OCI-LY3 (cell line): ENCODE measurements around the gene DCLK1.

Experiments
- H2AFZ ChIP-seq: fragments of 200-600, 300-600 bp; shearing (Covaris generic); 2 replicates; pipeline ENCODE4 v1.6.0; 2014; ENCODE audit warnings: antibody characterized with exemption, low read depth, low read length
- H3K27ac ChIP-seq: fragments of 200-600, 300-600 bp; sonication (generic); 2 replicates; pipeline ENCODE4 v1.5.1; 2014; ENCODE audit warnings: mild to moderate bottlenecking, low read length, moderate library complexity, mixed read lengths
- H3K27me3 ChIP-seq: fragments of 200-600, 300-600 bp; sonication (generic); 2 replicates; pipeline ENCODE4 v1.6.1; 2014; ENCODE audit warnings: low read depth, low read length, mixed read lengths
- H3K36me3 ChIP-seq: fragments of 200-600, 300-600 bp; sonication (generic); replicated peaks from 2 replicates; pipeline ENCODE3; 2014; ENCODE audit warnings: low read depth, low read length, mixed read lengths
- H3K4me1 ChIP-seq: fragments of 300-600, 200-600 bp; sonication (generic); 2 replicates; pipeline ENCODE4 v1.6.1; 2014; ENCODE audit warnings: low read length, mixed read lengths
- H3K4me2 ChIP-seq: fragments of 200-600, 300-600 bp; sonication (generic); 2 replicates; pipeline ENCODE4 v1.6.1; 2014; ENCODE audit warnings: low read length, mixed read lengths
- H3K4me3 ChIP-seq: fragments of 300-600, 200-600 bp; sonication (generic); 2 replicates; pipeline ENCODE4 v1.5.1; 2014; ENCODE audit warnings: antibody characterized with exemption, mild to moderate bottlenecking, low read length, moderate library complexity
- H3K79me2 ChIP-seq: fragments of 300-600, 200-600 bp; shearing (Covaris generic); 2 replicates; pipeline ENCODE4 v1.6.1; 2014; ENCODE audit warnings: mild to moderate bottlenecking, low read length, mixed read lengths
- H3K9ac ChIP-seq: fragments of 300-600, 200-600 bp; shearing (Covaris generic); 2 replicates; pipeline ENCODE4 v1.6.0; 2014; ENCODE audit warnings: mild to moderate bottlenecking, low read length, moderate library complexity
- H3K9me3 ChIP-seq: fragments of 200-600, 300-600 bp; shearing (Covaris generic); 2 replicates; pipeline ENCODE4 v1.6.1; 2014; ENCODE audit warnings: low read length, mixed read lengths; ENCODE audit not compliant: insufficient read depth
- H4K20me1 ChIP-seq: fragments of 200-600, 300-600 bp; sonication (generic); 2 replicates; pipeline ENCODE4 v1.6.1; 2016; ENCODE audit warnings: low read length, mixed read lengths; ENCODE audit not compliant: insufficient read depth
- CTCF ChIP-seq: fragments of 200-600, 300-600 bp; sonication (generic); IDR thresholded peaks from 2 replicates; pipeline ENCODE4 v1.5.1; 2014; ENCODE audit warnings: antibody characterized with exemption, low read length, low read depth
- EZH2phosphoT487 ChIP-seq: fragments of 200-600 bp; shearing (Covaris generic); IDR thresholded peaks from 2 replicates; pipeline ENCODE4 v1.6.1; 2018; ENCODE audit warnings: antibody characterized with exemption, mixed run types, low read depth

The DCLK1 gene

GRCh38 chr13:36132376-36132775 is 1.2 kb upstream of the DCLK1 start:
- no peaks in the 10 kb centered on the region for H3K36me3 ChIP-seq
- no peaks in the 10 kb centered on the region for H3K4me1 ChIP-seq
- H3K9me3 ChIP-seq = no peaks in the 10 kb centered on the region
- TF ChIP-seq EZH2phosphoT487 (no peak), CTCF (no peak)
- no peak overlapping the region for H3K9ac ChIP-seq
- H3K27me3 ChIP-seq = no peaks in the 10 kb centered on the region
- no peak overlapping the region for H3K4me2 ChIP-seq
- H4K20me1 ChIP-seq = no peaks in the 10 kb centered on the region
- H3K4me3 ChIP-seq = no peak overlapping the region
- H3K79me2 ChIP-seq = no peaks in the 10 kb centered on the region
- no peak overlapping the region for H2AFZ ChIP-seq
- H3K27ac ChIP-seq = no peak overlapping the region

GRCh38 chr13:36131931-36132297 is 732 bp upstream of the DCLK1 start:
- Histone ChIP-seq H3K36me3 (no peaks in the 10 kb centered on the region), H3K4me1 (no peaks in the 10 kb centered on the region), H4K20me1 (no peaks in the 10 kb centered on the region), H3K9me3 (no peaks in the 10 kb centered on the region), H3K79me2 (no peaks in the 10 kb centered on the region), H3K4me3 (no peak overlapping the region), H3K9ac (no peak overlapping the region), H3K27me3 (no peaks in the 10 kb centered on the region), H2AFZ (no peak overlapping the region), H3K4me2 (no peak overlapping the region), H3K27ac (no peak overlapping the region)
- TF ChIP-seq CTCF (no peak), EZH2phosphoT487 (no peak)

GRCh38 chr13:36130552-36131221 is 495 bp downstream of the DCLK1 start:
- Histone ChIP-seq H2AFZ (no peak overlapping the region), H3K4me2 (no peak overlapping the region), H4K20me1 (no peaks in the 10 kb centered on the region), H3K9ac (no peak overlapping the region), H3K9me3 (no peaks in the 10 kb centered on the region), H3K4me1 (no peaks in the 10 kb centered on the region), H3K27me3 (no peaks in the 10 kb centered on the region), H3K36me3 (no peaks in the 10 kb centered on the region), H3K27ac (no peak overlapping the region), H3K4me3 (no peak overlapping the region), H3K79me2 (no peaks in the 10 kb centered on the region)
- no peak for TF ChIP-seq CTCF
- TF ChIP-seq EZH2phosphoT487 = no peak

GRCh38 chr13:36130193-36130551 is 1.0 kb downstream of the DCLK1 start:
- Histone ChIP-seq H3K9me3 (no peaks in the 10 kb centered on the region), H2AFZ (no peak overlapping the region), H3K4me1 (no peaks in the 10 kb centered on the region), H3K4me2 (no peak overlapping the region), H3K4me3 (no peak overlapping the region), H4K20me1 (no peaks in the 10 kb centered on the region), H3K27ac (no peak overlapping the region), H3K79me2 (no peaks in the 10 kb centered on the region), H3K9ac (no peak overlapping the region), H3K27me3 (no peaks in the 10 kb centered on the region), H3K36me3 (no peaks in the 10 kb centered on the region)
- TF ChIP-seq CTCF = no peak
- TF ChIP-seq EZH2phosphoT487 = no peak
